ENCODE results near the gene ZNF124.
"Not testable (repeated sequence)": the region's sequence is repeated elsewhere in the genome, so short reads cannot be mapped to it uniquely, and the experiment has no call there.

ZNF124 gene

DNA sequence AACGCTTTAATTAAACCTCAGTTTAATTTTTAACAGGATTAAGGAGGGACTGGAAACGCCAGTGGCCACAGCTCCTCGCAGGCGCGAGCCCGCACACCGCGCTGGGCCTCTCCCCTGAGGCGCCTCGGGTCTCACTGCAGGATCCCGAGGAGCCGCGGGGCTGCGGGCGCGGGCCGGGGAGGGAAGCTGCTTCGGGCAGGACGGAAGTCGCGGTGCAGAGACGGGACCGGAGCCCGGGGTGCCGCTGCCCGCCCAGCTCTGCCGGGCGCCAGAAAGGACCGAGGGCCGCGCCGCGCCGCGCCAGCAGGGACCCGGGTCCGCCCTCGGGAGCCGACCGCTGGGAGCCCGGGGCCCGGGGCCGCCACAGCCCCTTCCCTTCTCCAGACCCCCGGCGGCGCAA lies 377 bp downstream of the ZNF124 start:
- DNase-seq: not testable (repeated sequence)

DNA sequence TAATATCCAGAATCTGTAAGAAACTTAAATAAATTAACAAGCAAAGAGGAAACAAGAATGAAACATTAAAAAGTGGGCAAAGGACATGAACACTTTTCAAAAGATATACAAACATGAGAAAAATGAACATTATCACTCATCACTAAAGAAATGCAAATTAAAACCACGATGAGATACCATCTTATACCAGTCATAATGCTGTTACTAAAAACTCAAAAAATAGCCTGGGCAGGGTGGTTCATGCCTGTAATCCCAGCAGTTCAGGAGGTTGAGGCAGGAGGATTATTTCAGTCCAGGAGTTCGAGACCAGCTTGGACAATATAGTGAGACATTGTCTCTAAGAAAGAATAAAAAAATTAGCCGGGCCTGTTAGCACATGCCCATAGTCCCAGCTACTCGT lies 6.1 kb downstream of the ZNF124 start:
- DNase-seq: no peak

DNA sequence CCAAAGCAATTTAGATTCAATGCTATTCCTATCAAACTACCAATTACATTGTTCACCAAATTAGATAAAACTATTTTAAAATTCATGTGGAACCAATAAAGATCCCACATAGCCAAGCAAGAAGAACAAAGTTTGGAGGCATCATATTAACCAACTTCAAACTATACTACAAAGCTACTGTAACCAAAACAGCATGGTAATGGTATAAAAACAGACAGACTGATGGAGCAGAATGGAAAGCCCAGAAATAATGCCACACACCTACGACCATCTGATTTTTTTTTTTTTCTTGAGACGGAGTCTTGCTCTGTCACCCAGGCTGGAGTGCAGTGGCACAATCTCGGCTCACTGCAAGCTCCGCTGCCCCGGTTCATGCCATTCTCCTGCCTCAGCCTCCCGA lies 7.1 kb downstream of the ZNF124 start:
- no peak for DNase-seq

DNA sequence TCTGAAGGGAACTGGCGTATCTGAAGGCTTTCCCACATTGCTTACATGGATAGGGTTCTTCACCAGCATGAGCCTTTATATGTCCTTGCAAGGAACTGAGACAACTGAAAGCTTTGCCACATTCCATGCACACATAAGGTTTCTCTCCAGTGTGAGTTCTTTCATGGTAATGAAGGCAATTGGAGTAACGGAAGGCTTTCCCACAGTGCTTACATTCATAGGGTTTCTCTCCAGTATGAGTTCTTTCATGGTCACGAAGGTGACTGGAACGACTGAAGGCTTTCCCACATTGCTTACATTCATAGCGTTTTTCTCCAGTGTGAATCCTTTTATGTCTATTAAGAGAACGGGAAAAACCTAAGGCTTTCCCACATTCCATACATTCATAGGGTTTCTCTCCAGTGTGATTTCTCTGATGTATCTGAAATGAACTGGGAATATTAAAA lies 15.0 kb downstream of the ZNF124 start:
- DNase-seq: peak; percentile 24

DNA sequence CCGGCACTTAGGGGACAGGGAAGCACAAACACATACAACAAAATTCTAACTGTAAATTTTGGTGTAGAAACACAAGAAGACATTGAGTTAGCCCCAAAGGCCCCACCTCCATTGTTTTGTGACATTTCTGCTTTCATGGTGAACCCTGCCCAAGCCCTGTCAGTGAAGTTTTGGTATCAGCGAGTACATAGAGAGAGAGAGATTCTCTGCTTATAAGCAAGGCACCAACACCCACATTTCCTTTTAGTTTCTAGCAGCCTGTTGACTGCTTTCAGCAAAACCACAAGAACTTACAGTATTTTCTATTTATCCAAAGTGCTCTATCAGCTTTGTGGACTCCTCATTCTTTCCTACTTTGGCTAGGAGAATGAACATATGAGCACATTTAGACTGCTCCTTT lies 24.0 kb downstream of the ZNF124 start:
- DNase-seq: no peak

DNA sequence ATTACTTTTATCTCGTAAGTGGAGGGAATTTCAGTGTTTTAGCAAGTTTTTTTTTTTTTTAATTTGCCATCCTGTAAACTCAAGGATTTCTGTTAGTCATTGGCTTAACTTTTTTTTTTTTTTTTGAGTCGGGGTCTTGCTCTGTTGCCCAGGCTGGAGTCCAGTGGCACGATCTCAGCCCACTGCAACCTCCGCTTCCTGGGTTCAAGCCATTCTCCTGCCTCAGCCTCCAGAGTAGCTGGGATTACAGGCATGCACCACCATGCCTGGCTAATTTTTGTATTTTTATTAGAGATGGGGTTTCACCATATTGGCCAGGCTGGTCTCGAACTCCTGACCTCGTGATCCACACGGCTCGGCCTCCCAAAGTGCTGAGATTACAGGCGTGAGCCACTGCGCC lies 24.7 kb downstream of the ZNF124 start:
- not testable (repeated sequence) for DNase-seq

DNA sequence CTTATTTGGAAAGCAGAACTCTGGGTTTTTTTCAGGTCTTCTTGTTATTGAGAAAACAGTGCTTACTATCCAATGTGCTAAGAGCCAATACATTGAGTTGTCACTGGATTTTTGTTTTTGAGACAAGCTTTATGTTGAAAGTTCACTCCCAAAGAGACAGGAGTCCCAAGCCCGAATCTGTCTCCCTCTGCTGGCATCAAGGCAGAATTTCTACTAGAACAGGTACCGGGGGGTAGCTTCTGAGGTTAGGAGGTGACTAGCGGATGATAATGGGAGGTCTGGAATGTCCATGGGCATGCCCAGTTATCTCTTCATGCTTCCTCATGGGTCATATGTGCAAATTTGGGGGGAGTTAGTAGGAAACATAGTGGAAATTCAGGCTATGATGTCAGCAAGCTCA lies 25.1 kb downstream of the ZNF124 start:
- DNase-seq: no peak

DNA sequence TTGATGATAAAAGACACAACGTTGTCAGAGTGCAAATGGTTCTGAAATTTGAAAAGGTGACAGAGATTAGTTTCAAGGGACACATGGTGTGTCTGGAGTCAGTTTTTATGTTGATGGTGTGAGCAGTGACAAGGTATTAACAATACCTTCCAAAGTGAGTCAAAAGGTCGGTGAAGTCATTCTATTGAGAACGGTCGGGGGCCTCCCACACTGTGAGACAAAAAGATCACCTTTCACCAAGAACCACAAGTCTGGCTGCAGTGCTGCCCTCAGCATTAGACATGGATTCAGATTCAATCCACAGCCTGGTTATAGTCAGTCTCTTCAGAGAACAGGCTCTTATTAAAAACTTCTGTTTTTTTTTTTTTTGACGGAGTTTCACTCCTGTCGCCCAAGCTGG lies 26.5 kb downstream of the ZNF124 start:
- DNase-seq: no peak

DNA sequence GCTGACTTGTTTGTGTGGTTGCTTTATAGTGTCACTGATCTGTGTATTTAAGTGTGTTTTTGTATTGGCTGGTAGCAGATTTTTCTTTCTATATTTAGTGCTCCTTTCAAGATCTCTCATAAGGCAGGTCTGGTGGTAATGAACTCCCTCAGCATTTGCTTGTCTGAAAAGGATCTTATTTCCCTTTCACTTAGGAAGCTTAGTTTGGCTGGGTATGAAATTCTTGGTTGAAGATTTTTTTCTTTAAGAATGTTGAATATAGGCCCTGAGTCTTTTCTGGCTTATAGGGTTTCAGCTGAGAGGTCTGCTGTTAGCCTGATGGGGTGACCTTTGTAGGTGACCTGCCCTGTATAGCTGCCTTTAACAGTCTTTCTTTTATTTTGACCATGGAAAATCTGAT lies 32.3 kb downstream of the ZNF124 start:
- DNase-seq: not testable (repeated sequence)

DNA sequence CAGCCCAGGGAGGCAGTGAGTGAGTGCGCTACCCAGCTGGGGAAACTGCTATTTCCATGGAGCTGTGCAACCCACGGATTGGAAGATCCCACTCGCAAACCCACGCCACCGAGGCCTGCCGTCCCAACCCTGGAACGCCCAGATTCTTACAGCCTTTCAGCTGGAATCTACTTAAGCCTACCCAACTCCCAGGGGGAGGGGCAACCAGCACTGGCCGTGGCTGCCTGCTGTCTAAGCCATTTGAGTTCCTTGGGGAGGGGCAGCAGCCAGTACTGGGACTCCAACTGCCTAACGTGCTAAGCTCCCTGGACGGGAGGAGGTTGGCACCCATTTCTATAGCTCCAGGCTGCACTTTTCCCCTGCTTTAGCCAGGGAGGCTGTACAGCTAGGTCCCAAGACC lies 40.6 kb downstream of the ZNF124 start:
- no peak for DNase-seq

DNA sequence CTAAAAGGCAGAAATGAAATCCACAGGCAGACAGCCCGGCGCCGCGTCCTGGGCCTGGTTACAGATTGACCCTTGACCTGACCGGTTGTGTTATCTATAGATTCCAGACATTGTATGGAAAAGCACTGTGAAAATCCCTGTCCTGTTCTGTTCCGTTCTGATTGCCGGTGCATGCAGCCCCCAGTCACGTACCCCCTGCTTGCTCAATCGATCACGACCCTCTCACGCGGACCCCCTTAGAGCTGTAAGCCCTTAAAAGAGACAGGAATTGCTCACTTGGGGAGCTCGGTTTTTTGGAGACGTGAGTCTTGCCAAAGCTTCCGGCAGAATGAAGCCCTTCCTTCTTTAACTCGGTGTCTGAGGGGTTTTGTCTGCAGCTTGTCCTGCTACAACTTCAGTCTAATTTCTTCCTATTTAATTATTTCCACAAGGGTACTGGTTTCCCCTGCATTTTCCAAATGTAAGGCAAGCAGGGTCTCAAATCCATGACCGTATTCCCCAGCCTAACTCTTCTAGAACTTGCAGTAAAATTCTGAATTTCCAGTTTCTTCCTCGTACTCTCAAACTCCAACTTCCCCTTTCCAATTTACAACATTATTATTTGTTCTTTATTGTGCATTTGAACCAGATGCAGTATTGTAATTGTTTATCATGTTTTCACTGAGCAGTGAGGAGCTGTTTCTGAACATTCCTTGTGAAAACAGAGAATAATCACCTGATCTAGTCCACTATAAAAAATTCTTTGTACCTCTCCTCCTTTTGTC lies 44.1 kb downstream of the ZNF124 start:
- not testable (repeated sequence) for DNase-seq

DNA sequence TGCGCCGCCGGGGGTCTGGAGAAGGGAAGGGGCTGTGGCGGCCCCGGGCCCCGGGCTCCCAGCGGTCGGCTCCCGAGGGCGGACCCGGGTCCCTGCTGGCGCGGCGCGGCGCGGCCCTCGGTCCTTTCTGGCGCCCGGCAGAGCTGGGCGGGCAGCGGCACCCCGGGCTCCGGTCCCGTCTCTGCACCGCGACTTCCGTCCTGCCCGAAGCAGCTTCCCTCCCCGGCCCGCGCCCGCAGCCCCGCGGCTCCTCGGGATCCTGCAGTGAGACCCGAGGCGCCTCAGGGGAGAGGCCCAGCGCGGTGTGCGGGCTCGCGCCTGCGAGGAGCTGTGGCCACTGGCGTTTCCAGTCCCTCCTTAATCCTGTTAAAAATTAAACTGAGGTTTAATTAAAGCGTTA lies 45.2 kb downstream of the ZNF124 start:
- DNase-seq: not testable (repeated sequence)

DNA sequence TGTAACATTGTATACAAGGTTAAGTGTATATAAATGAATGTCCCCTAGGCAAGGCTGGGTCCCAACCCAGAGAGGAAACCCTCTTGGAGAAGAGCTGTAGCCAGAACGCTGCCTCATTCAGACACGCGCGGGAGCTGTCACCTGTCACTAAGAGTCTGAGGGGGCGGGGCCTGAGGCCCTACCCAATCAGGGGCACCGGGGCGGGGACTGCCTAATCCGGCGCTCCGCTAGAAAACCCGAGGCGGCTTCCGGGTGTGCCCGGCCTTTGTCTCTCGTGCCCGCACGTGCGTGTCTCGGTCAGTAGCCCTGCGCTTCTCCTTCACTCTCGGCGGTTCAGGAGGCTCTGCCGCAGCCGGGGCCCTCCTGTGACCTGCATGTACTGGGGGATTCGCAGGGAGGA lies 45.7 kb downstream of the ZNF124 start:
- DNase-seq: not testable (repeated sequence)

DNA sequence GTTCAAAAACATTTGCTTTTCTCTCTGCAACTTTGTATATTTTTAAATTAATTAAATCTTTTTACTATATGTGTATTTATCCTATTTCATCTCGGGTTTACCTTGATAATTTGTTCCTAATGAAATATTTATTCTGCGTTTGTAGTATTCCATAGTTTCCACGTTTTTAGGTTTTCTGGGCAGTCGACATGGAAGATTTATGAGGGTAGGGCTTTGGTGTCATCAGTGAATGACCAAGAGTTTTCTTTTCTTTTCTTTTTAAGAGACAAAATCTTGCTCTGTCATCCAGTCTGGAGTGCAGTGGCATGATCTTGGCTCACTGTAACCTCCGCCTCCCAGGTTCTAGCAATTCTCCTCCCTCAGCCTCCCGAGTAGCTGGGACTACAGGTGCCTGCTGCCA lies 50.4 kb downstream of the ZNF124 start:
- DNase-seq: no peak

DNA sequence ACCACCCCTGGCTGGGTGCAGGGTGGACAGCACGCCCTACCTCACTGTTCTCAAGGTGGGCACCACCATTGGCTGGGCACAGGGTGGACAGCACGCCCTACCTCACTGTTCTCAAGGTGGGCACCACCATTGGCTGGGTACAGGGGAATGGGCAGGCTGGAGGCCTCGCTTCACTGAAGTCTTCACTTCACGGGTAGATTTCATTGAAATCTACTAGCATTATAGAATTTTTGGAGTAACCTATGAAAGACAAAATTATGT lies 51.5 kb downstream of the ZNF124 start:
- not testable (repeated sequence) for DNase-seq

DNA sequence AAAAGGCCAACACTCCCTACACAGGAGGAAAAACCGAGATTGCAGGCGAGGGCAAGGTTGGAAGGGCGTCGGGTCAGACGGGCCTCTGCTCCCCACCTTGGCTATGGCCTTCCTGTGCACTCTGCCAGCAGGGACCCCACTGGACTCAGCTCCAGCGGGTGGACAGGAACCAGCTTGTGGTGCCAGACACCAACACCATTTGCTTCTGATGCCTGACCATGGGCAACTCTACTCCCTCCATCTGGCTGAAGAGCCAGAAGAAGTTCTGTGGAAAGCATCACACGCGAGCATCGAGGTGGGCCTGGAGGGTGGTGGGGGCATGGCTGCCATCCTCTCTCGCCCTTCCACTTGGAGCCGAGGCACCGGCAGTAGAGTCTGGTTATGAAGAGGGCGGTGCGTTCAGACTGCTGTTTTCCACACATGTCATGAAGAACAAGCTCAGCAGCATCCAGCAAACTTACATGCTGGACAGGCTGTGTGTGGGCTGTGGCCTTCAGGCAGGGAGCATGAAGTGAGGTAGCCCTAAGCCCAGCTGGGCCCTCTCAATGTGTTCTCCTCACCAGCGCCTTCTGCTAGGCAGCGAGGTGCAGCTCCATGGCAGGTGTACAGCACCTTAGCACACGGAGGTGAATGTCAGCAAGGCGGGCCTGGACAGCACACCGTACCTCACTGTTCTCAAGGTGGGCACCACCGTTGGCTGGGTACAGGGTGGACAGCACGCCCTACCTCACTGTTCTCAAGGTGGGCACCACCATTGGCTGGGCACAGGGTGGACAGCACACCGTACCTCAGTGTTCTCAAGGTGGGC lies 52.0 kb downstream of the ZNF124 start:
- no peak for DNase-seq

DNA sequence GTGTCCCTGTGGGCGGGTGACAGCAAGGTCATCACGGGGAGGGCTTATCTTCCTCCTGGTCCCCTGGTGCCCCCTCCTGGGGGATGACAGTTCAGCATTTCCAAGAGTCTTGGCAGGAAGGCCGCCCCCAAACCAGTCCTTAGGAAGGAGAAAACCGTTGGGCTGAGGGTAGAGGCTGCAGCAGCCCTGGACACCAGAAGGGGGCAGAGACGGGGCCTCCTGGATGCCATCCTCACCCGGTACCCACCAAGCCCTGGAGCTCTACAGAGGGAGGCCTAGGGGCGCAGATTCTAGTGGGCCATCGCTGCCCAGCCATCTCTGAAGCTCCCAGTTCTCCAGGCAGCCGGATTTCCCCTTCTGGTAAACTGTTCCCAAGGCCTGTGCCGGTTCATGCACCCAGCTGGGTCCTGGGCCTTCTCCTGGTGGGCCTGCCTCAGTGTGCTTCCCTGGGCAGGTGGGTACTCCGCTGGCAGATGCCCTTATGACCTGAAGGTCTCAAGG lies 52.8 kb downstream of the ZNF124 start:
- DNase-seq: peak; percentile 49

DNA sequence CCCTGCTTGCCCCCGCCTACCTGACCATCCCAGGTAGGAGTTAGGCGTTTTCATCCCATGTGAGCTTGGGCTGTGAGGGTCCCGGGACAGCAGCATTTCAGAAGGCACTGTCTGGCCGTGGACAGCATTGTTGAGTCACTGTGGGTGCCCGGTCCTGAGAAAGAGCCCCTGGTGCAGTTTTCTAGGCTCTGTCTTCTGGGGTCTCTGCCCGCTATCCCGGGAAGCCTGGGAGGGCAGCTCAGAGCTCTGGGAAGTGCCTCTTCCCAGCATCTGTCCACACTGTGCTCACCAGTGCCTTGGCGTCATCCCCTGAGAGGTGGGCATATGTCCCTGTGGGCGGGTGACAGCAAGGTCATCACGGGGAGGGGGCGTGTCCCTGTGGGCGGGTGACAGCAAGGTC lies 56.3 kb downstream of the ZNF124 start:
- DNase-seq: no peak

DNA sequence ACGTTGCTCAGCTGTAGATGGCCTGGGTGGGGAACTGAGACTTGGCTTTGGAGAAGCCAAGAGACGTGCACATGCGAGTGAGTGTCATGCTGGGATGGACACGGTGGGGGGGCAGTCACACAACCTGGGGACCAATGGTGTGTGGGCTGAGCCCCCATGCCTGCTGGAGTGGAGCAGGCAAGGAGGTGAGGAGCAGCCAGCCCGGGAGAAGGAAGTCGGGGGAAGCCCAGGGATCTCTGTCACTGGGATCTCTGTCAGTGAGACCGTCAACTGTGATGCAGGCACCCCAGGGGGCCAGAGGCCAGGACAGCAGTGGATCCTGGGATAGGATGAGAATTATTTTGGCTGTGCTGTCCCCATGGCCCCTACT lies 56.7 kb downstream of the ZNF124 start:
- DNase-seq: no peak

DNA sequence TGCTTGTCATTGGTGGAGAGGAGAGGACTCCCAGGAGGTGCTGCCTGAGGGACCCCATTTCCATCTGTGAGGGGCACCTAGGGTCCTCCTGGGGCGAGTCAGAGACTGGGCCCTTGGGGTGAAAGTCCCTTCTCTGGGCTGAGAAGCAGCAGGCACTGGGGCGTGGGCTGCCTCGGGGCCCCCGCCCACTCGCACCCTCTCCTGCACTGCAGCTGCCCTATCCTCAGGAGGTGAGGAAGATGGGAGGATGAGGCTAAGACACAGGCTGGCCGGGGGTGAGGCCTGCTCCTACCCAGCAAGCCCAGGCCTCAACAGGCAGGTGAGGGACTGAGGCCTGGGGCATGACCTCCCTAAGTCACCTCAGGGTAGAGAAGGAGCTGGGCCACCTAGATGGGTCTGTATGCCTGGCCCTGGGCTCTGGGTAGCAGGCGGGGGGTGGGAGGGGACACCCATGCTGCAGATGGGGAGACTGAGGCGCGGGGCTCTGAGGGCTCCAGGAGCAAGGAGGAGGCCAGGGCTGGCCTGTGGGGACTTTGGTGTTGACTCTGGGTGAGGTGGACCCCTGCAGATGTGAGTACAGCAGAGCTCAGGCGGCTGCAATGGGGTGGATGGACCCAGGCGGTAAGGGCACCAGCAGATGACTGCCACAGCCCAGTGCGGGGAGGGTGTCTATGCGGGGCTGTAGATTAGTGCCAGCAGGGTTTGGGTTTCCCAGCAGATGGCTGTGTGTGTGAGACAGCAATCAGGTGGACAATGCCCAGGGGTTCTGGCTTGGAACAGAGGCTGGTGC lies 57.3 kb downstream of the ZNF124 start:
- no peak for DNase-seq

DNA sequence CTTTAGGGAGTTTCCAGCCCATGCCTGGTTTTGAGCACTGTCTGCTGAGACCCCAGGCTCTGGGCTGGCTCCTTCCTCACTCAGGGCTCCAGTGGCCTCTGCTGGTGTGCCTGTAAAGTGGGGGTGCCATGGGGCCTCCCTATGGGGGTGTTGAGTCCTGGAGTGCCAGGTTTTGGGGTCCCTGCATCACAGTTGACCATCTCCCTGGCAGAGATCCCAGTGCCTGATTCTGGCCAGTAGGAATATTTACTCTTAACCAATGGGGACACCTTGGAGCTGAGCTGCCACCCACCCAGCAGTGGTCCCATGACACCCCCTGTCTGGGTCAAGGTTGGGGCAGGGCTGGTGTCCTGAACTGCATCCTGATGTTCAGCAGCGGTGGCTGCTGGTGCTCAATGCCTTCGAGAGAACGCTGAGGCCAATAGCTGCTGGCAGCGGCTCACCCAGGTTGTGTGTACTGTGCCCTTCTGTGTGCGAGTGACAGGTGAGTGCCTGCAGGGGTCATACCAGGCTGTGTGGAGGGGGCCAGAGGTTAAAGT lies 58.0 kb downstream of the ZNF124 start:
- no peak for DNase-seq

DNA sequence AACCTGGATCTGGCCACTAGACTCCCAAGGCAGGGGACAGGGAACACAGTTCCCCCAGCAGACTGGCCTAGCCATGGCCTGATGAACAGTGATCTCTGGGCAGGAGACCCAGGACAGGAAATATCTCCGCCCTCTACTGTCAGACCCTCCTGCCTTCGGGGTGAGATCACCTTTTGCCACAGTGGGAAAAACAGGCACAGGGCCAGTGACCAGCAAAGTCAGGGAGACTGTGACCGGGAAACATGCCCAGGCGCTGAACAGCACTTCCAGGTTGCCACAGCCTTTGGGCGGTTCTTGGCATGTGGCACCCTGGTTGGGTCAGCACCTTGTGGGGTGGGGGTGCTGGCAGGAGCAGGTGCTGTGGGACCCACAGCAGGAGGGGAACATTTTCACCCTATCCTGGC lies 58.7 kb downstream of the ZNF124 start:
- DNase-seq: no peak

DNA sequence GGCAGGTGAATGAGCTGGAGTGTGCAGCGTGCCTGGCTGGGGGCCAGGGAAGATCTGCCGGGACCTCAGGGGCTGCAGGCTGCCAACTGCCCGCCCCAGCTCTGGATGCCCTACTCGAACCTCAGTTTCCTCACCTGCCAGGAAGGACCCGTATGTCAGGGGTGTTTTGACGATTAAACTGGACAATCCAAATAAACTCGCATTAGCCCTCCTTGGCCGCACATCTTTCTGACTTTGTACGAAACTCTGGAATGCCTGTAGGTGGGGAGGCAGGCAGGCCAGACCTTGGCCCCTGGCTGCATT lies 59.4 kb downstream of the ZNF124 start:
- DNase-seq: no peak

All from hematopoietic multipotent progenitor cell treated with erythropoietin and hydrocortisone succinate and interleukin-3 and kit ligand, for 6 days (in vitro differentiated cells).